GM19372 (cell line): ENCODE data around the gene GPR35.

ENCODE experiments used
- ATAC-seq: cut with Tn5 transposase; IDR thresholded peaks from one replicate; pipeline ENCODE4 v1.9.1; 2021; ENCODE audit warnings: mild to moderate bottlenecking, low read depth, moderate library complexity; ENCODE audit not compliant: unreplicated experiment

GPR35 gene

GRCh38 chr2:240588669-240589068 is 36.6 kb upstream of the GPR35 start:
- ATAC-seq, result no peak

DNA sequence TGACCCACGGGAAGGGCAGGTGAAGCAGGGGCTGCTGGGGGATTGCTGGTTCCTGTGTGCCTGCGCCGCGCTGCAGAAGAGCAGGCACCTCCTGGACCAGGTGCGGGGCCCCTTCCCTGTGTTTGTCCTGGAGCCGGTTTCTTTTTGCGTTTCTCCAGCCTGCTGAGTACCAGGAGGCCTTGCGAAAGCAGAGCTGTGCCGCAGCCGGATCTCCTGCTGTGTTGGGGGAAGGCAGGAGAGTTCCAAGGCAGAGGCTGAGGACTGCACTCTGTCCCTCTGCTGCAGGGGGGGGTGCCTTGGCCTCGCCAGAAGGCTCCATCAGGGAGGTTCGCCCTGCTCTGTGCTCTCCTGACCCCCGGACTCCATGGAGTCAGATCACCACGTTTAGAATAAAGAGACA is 35.9 kb upstream of the GPR35 start:
- ATAC-seq, result no peak

- no peak for ATAC-seq
Measured at GRCh38 chr2:240589850-240590525, 35.3 kb upstream of the GPR35 start.

DNA sequence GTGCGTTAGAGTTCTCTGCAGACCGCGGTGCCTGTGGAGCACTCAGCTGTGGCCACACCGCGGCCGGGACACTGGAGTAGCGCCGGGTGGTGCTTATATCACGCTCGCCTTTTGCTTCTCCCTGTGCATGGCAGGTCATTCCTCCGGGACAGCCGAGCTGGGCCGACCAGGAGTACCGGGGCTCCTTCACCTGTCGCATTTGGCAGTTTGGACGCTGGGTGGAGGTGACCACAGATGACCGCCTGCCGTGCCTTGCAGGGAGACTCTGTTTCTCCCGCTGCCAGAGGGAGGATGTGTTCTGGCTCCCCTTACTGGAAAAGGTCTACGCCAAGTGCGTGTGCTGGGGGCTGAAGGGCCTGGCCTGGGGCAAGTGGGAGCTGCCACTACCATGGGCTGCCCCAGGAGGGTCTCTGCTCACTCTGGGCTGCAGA is 34.6 kb upstream of the GPR35 start:
- ATAC-seq, result no peak

- no peak for ATAC-seq
Measured at GRCh38 chr2:240591226-240591625, 34.1 kb upstream of the GPR35 start.

- ATAC-seq, result no peak
Measured at GRCh38 chr2:240591784-240592183, 33.5 kb upstream of the GPR35 start.

DNA sequence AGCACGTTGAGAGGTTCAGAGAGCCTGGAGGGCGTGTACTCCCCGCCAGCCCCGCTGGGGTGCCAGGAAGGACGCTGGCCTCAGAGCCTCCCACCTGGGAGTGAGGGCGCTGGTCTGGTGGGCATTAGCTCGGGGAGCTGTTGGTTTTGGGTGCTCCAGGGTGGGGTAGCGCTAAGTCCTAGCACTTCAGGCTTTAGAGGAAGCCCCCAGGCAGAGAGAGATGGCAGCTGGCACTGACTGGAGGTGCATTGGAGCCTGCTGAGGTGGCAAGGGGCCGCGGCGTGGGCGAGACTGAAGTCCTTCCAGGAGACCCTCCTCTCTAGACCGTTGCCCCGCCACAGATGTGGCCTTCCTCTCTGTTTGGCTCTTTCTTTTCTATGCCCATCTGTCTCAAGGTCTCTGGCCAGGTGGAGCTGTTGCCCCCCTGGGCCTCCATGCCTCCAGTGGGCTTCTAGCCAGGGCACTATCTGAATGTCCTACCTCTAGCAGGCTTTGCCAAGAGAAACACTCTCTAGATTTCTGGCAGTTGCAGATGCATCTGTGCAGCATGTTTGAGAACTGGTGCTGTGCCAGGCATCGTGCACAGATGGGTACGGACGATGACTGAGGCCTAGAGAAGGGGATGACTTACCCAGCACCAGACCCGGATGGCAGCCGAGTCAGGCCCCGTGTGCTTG is 32.1 kb upstream of the GPR35 start:
- no peak for ATAC-seq

DNA sequence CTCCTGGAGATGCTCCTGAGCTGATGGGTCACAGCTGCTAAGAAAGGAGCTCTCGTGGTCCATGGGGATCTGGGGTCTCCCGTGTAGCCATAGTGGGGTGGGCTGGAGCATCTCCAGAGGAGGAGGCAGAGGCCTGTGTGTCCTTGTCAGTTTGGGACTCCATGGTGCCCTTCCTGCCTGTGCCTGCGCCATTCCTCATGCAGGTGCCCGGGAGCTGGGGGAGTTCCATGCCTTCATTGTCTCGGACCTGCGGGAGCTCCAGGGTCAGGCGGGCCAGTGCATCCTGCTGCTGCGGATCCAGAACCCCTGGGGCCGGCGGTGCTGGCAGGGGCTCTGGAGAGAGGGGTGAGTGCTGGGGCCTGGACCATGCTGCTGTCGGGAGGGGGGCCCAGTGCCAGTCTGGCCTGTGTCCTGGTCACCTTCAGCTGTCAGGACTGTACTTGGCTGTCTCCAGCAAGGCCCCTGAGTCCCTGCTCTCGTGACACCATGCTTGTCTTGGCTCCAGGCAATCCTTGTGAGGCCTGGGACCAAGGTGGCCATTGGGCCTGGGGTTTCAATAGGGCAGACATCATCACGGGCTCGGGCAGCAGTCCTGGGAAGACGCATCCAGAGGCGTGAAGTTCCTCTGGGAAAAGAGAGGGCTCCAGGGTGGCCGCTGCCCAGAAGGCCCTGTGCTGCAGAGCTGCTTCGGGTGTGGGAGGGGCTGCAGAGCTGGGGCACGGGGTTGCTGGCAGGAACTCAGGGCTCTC is 31.4 kb upstream of the GPR35 start:
- no peak for ATAC-seq

- ATAC-seq, result no peak
Measured at GRCh38 chr2:240594511-240595380, 30.5 kb upstream of the GPR35 start.

DNA sequence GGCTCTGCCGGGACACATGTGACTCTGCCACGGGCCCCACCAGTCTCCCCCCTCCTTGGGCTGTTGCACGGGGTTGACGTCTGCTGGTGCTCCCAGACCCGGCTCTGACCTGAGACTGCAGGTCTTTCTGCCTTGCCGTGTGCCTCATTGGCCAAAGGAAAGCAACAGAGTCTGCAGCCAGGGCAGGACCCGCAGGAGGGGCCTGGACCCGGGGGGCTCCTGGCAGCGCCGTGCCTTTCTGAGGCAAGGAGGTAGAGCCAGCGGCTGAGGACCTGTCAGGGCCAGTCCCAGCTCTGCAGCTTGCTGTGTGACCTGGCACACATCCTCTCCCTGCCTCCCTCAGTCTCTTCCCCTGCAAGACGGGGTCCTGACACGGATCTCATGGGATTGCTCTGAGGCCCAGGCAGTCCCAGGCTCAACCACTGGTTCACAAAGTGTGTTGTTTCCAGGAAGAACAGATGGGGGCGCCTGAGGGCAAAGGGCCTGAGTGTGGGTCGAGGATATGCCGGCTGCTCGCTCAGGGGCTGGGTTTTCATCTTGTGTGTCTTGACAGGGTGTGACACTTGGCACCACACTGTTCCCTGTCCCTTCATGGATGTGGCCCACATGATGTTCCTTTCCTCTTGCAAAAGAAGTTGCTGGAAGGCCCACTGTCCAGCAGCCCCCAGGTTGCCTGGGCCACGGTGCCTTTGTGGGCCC is 29.8 kb upstream of the GPR35 start:
- no peak for ATAC-seq

- no peak for ATAC-seq
Measured at GRCh38 chr2:240596080-240596460, 29.2 kb upstream of the GPR35 start.

- ATAC-seq, result no peak
Measured at GRCh38 chr2:240596491-240596931, 28.8 kb upstream of the GPR35 start.

DNA sequence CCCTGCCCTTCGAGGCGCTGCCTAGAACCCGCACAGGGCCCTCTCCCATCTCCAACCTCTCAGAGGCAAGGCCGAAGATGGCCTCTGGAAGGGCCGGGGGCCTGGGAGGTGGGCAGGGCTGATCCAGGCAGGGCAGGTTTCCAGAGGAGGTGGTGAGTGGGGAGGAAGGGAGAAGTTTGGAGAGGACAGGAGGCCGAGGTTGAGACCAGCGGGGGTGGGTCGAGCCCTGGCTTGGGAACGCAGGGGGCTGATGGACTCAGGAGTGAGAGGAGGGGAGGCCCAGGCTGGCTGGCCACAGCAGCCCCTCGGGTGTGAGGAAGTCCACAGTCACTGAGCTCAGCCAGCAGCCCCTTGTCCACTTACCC is 28.2 kb upstream of the GPR35 start:
- ATAC-seq, result no peak

GRCh38 chr2:240597419-240598181 is 27.7 kb upstream of the GPR35 start:
- no peak for ATAC-seq

DNA sequence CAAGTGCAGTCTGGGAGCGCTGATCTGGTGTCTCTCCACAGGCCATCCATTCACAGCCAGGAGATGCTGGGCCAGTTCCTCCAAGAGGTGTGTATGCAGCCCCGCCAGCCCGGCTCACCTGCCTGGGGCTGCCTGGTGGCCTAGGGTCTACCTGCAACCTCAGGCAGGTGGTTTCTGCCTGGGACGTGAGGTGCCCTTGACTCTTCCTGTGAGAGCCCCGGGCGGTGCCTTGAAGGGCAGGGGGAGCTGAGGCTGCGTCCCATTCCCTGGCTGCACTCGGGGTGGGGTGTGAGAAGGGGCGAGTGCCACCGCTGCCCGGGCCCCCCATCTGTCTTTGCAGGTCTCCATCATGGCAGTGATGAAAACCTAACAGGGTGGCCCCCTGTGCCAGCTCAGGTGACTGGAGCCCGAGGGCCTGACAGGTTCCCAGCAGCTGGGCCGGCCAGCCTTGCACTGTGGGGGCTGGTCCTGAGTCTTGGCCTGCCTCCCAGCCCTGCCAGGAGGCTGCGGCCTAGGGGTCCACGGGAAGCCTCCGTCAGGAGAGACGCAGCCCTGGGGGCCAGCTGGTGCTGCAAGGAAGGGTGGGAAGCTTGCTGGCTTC is 26.9 kb upstream of the GPR35 start:
- no peak for ATAC-seq

DNA sequence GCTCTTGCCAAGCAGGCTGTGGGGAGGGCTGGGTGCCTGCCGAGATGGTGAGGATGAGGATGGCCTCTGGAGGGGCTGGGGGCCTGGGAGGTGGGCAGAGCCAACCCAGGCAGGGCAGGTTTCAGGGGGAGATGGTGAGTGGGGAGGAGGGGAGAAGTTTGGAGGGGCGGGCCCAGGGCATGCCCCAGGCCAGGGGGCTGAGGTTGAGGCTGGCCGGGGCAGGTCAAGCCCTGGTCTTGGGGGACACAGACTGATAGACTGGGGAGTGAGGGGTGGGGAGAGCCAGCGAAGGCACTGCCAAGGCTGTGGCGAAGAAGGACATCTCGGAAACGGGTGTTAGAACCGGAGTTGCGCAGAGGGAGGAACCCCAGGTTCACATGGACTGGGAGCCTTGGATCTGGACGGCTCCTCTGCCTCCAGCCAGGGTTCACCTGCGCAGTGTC is 26.1 kb upstream of the GPR35 start:
- no peak for ATAC-seq

DNA sequence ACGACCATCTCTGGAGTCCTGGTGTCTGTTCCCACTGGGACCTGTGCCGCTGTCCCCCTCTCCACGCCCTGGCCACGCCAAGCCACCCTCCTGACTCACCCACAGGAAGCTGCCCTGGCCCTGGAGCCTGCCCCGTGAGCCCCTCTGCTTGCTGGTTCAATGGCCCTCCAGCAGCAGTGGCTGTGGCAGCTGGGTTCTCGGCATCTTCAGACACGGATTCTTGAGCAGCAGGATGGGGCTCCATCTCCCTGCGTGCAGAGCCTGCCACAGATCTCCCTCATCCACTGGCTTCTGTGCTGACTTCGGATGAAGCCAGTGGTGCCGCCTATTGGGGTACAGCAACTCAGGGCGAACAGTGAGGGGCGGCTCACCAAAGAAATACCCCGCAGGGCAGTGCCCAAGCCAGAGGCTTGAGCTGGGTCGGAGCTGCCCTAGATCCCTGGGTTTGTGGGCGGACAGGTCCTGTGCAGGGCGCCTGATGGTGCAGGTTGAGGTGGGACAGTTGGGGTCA is 24.8 kb upstream of the GPR35 start:
- no peak for ATAC-seq

DNA sequence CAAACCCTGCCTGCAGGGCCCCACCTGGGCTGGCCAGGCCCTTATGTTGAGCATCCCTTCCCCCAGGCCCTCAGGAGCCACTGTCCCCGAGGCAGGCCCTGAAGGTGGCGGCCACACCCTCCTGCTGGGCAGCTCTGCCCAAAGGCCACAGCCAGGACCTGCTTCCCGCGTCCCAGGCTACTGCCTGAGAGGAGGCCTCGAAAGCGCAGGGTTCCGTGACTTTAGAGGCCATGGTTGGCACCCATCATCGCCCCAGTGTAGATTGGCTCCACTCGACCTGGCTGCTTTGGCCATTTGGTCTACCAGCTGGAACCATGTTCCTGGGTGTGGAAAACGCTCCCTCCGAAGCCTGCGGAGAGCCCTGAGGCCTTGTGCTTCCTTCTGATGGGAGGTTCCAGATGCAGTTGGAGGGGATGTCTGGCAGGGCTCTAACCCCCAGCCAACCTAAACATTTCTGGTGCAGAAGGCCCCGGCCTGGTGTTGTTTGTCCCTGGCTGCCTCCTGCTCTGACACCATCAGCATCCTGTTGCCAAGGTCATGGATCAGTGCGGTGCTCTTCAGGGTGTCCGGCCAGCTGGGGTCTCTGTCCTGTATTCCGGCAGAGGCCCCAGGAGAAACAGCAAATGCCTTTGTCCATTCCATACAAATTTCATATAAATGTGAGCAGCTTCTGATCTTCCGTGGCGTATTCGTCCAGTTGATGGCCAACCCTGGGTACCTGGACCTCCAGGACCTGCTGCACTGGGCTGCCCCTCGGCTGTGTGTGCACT is 24.0 kb upstream of the GPR35 start:
- no peak for ATAC-seq
